ENCODE results near the gene DCPS. TPM values are rescaled to one million over a fixed set of nuclear protein-coding genes. Genes with fewer than 3 reads are reported as not detected.

The DCPS gene
- total RNA-seq, 2 donors from 2014 or later, result 3.0 to 17.9 TPM

GRCh38 chr11:126391286-126391954 is 87.6 kb downstream of the DCPS start:
- 67 to 91% methylated on average over 3 to 7 of the region's 7 CpGs for WGBS, 2 donors
- Histone ChIP-seq H3K9me3 (no peaks in the 10 kb centered on the region), H3K36me3 (replicated peaks in 1 of 2; ENCODE audit: insufficient read depth in 1 of 2, low read depth in 2 of 2) (no peaks in the 10 kb centered on the region), H3K4me3 (no peak overlapping the region), H3K4me1 (no peaks in the 10 kb centered on the region), H3K27ac (no peak overlapping the region), H3K27me3 (no peaks in the 10 kb centered on the region)
- DNase-seq (no peak), ATAC-seq (no peak)
- intact Hi-C loops (cut with DNase I), result no loop called here
- TF ChIP-seq POLR2A (IDR thresholded peaks at IDR 0.05) (no peak), CTCF (IDR thresholded peaks at IDR 0.05) (no peak)

- TF ChIP-seq POLR2A (IDR thresholded peaks at IDR 0.05), result no peak
- TF ChIP-seq CTCF (IDR thresholded peaks at IDR 0.05), result peak in 2 of 7 experiments; percentile 30 to 40
- Histone ChIP-seq H3K9me3 (no peaks in the 10 kb centered on the region), H3K27me3 (no peaks in the 10 kb centered on the region), H3K36me3 (replicated peaks in 1 of 2; ENCODE audit: insufficient read depth in 1 of 2, low read depth in 2 of 2) (no peaks in the 10 kb centered on the region), H3K27ac (no peak overlapping the region), H3K4me3 (no peak overlapping the region), H3K4me1 (no peaks in the 10 kb centered on the region)
- DNase-seq, result peak in 2 of 4 donors; percentile 26 to 44
- WGBS, 2 donors, result 63 to 74% methylated on average over 8 of the region's 8 CpGs
- intact Hi-C loops (cut with DNase I), result no loop called here
- no peak for ATAC-seq
Measured at GRCh38 chr11:126391970-126392632, 88.2 kb downstream of the DCPS start.

GRCh38 chr11:126392633-126393013 is 88.8 kb downstream of the DCPS start:
- Histone ChIP-seq H3K4me3 (no peak overlapping the region), H3K36me3 (replicated peaks in 1 of 2; ENCODE audit: insufficient read depth in 1 of 2, low read depth in 2 of 2) (no peaks in the 10 kb centered on the region), H3K9me3 (no peaks in the 10 kb centered on the region), H3K27ac (no peak overlapping the region), H3K27me3 (no peaks in the 10 kb centered on the region), H3K4me1 (no peaks in the 10 kb centered on the region)
- DNase-seq (peak in 1 of 4 donors; percentile 13), ATAC-seq (no peak)
- TF ChIP-seq CTCF (IDR thresholded peaks at IDR 0.05) (no peak), POLR2A (IDR thresholded peaks at IDR 0.05) (no peak)
- WGBS, 2 donors, result 33 to 70% methylated on average over 4 of the region's 4 CpGs
- intact Hi-C loops (cut with DNase I), result no loop called here

- intact Hi-C loops (cut with DNase I), result no loop called here
- 66 to 81% methylated on average over 5 of the region's 5 CpGs for WGBS, 2 donors
- no peak overlapping the region for H3K27ac ChIP-seq
Measured at GRCh38 chr11:126393143-126393542, 89.3 kb downstream of the DCPS start.

More at GRCh38 chr11:126393143-126393542, 89.3 kb downstream of the DCPS start:
- no peaks in the 10 kb centered on the region for H3K4me1 ChIP-seq
- TF ChIP-seq CTCF (IDR thresholded peaks at IDR 0.05) (no peak), POLR2A (IDR thresholded peaks at IDR 0.05) (no peak)
- H3K4me3 ChIP-seq, result no peak overlapping the region
- ATAC-seq, result no peak
- no peaks in the 10 kb centered on the region for H3K27me3 ChIP-seq
- no peaks in the 10 kb centered on the region for H3K9me3 ChIP-seq
- no peaks in the 10 kb centered on the region for H3K36me3 ChIP-seq (replicated peaks in 1 of 2; ENCODE audit: insufficient read depth in 1 of 2, low read depth in 2 of 2)
- no peak for DNase-seq

All from body of pancreas (tissue), 4 donors.